Neural cell (in vitro differentiated cells): ENCODE results near the gene SLCO4A1. TPM values are rescaled to one million over a fixed set of nuclear protein-coding genes. Genes with fewer than 3 reads are reported as not detected.

Experiments
- H2AFZ ChIP-seq: fragments of 200-600, 300-800 bp; sonication (generic), shearing (Covaris generic); 2 replicates; pipeline ENCODE4 v1.6.0; 2014; ENCODE audit warnings: low read depth, mild to moderate bottlenecking, antibody characterized with exemption, low read length, moderate library complexity
- H3F3A ChIP-seq: fragments of 200-600 bp; shearing (Covaris generic); 2 replicates; pipeline ENCODE4 v1.6.1; 2016; ENCODE audit warnings: mild to moderate bottlenecking, moderate library complexity, mixed read lengths, antibody characterized with exemption, low read length; ENCODE audit not compliant: insufficient read depth, poor library complexity, severe bottlenecking
- H3K27ac ChIP-seq: fragments of 200-600, 300-800 bp; sonication (generic), shearing (Covaris generic); 2 replicates; pipeline ENCODE4 v1.5.1; 2014; ENCODE audit warnings: mild to moderate bottlenecking, low read length, moderate library complexity
- H3K27me3 ChIP-seq: fragments of 300-800, 200-600 bp; sonication (generic), shearing (Covaris generic); 2 replicates; pipeline ENCODE4 v1.6.0; 2014; ENCODE audit warnings: mild to moderate bottlenecking, low read depth, low read length, moderate library complexity; ENCODE audit not compliant: insufficient read depth
- H3K36me3 ChIP-seq: fragments of 300-800, 200-600 bp; sonication (generic), shearing (Covaris generic); 2 replicates; pipeline ENCODE4 v1.5.1; 2014; ENCODE audit warnings: mild to moderate bottlenecking, antibody characterized with exemption, low read length, moderate library complexity; ENCODE audit not compliant: insufficient read depth
- H3K4me2 ChIP-seq: fragments of 300-800, 200-600 bp; sonication (generic), shearing (Covaris generic); 2 replicates; pipeline ENCODE4 v1.6.0; 2014; ENCODE audit warnings: mild to moderate bottlenecking, low read length
- H3K4me3 ChIP-seq: fragments of 300-800, 200-600 bp; sonication (generic), shearing (Covaris generic); 2 replicates; pipeline ENCODE4 v1.5.1; 2014; ENCODE audit warnings: mild to moderate bottlenecking, low read length, moderate library complexity
- H3K79me2 ChIP-seq: fragments of 200-600 bp; shearing (Covaris generic); replicated peaks from 2 replicates; pipeline ENCODE4 v1.6.0; 2014; ENCODE audit warnings: mild to moderate bottlenecking, low read length, moderate library complexity; ENCODE audit not compliant: insufficient read depth
- H3K9ac ChIP-seq: fragments of 300-800, 200-600 bp; sonication (generic), shearing (Covaris generic); 2 replicates; pipeline ENCODE4 v1.6.1; 2016; ENCODE audit warnings: mild to moderate bottlenecking, low read length, mixed read lengths
- H3K9me2 ChIP-seq: fragments of 200-600 bp; shearing (Covaris generic); 2 replicates; pipeline ENCODE4 v1.6.1; 2016; ENCODE audit warnings: mild to moderate bottlenecking, low read length, mixed read lengths; ENCODE audit not compliant: insufficient read depth
- H3K9me3 ChIP-seq: fragments of 200-600, 300-800 bp; sonication (generic), shearing (Covaris generic); 2 replicates; pipeline ENCODE4 v1.6.1; 2016; ENCODE audit warnings: mild to moderate bottlenecking, mixed run types, low read length, moderate library complexity, mixed read lengths
- H4K20me1 ChIP-seq: fragments of 200-600 bp; shearing (Covaris generic); 2 replicates; pipeline ENCODE4 v1.6.1; 2016; ENCODE audit warnings: mild to moderate bottlenecking, mixed run types; ENCODE audit not compliant: insufficient read depth
- EP300 ChIP-seq: fragments of 450-650 bp; conservative IDR thresholded peaks from 2 replicates; pipeline ENCODE4 v1.6.1; 2014; ENCODE audit warnings: antibody characterized with exemption, mild to moderate bottlenecking, moderate library complexity; ENCODE audit not compliant: poor library complexity, severe bottlenecking
- EZH2 ChIP-seq: fragments of 200-600, 300-800 bp; shearing (Covaris generic), sonication (generic); IDR thresholded peaks from 2 replicates; pipeline ENCODE4 v1.6.1; 2014; ENCODE audit warnings: antibody characterized with exemption, low read length, borderline replicate concordance, mild to moderate bottlenecking; ENCODE audit not compliant: insufficient read depth, poor library complexity, severe bottlenecking
- MXI1 ChIP-seq: fragments of 450-650 bp; conservative IDR thresholded peaks from 2 replicates; pipeline ENCODE4 v1.6.1; 2014; ENCODE audit warnings: antibody characterized with exemption, mild to moderate bottlenecking; ENCODE audit not compliant: poor library complexity, severe bottlenecking
- POLR2AphosphoS5 ChIP-seq: IDR thresholded peaks from 2 replicates; pipeline ENCODE4 v1.6.1; 2012
- RAD21 ChIP-seq: fragments of 450-650 bp; conservative IDR thresholded peaks from 2 replicates; pipeline ENCODE4 v1.6.1; 2014; ENCODE audit warnings: antibody characterized with exemption, mild to moderate bottlenecking, moderate library complexity
- SMC3 ChIP-seq: fragments of 450-650 bp; conservative IDR thresholded peaks from 2 replicates; pipeline ENCODE4 v1.6.1; 2014; ENCODE audit warnings: antibody characterized with exemption, mild to moderate bottlenecking, moderate library complexity; ENCODE audit not compliant: poor library complexity
- TAF1 ChIP-seq: IDR thresholded peaks from 2 replicates; pipeline ENCODE4 v1.6.1; 2012; ENCODE audit warnings: low read depth
- polyA plus RNA-seq: library from polyadenylated mRNA; depleted of rRNA; stranded (reverse); fragments of >200 nt; gene quantifications from 2 replicates; pipeline ENCODE4 v1.2.3, GENCODE V29; 2014
- TF ChIP-seq, protein P1 (sequence below): fragments of 450-650 bp; IDR thresholded peaks from 2 replicates; pipeline ENCODE4 v1.5.1; 2014; ENCODE audit warnings: antibody characterized with exemption, mild to moderate bottlenecking, moderate library complexity; ENCODE audit not compliant: poor library complexity, severe bottlenecking
- TF ChIP-seq, protein P2 (sequence below): IDR thresholded peaks from 2 replicates; pipeline ENCODE4 v1.6.1; 2012; ENCODE audit warnings: borderline replicate concordance

SLCO4A1 gene
- polyA plus RNA-seq, 1 donor from 2014 or later, result 3.5 TPM

DNA sequence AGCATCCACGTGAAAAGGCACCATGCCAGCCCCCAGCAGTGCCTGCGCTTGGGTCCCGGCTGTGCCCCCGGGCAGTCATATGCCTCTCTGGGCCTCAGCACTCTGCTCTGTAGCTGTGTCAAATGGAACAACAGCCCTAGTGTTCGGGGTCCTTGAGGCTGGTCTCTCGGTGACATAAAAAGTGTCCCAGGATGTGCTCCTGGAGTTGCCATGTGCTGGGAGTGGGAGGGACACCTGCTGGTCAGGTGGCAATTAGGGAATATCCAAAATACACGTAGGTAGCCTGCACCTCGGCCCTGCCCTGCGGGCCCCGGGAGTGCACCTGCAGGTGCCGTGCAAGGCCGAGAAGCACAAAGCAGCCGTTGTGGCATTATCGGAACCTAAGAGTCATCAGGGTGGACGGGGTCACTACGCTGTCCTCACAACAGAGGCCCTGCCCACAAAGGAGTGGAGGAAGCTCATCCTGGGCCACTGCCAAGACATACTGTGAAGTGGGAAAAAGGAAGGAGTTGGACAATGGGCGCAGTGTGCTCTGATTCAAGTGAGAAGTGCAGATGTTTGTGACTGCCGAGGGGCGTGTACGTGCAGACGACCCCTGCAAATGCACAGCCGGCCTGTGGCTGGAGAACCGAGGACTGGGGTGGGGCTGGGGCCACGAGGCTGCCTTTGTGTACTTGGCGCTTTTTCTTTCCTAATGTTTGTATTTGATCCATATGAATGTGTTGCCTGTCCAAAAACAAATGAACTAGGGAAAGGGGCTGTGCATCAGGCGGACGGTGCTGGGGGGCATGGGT lies 24.6 kb downstream of the SLCO4A1 start:
- Histone ChIP-seq H3K9me3 (no peaks in the 10 kb centered on the region), H3K27ac (no peak overlapping the region), H2AFZ (no peak overlapping the region), H3K79me2 (no peaks in the 10 kb centered on the region), H3K4me2 (no peak overlapping the region), H3K27me3 (no peaks in the 10 kb centered on the region), H3K36me3 (no peaks in the 10 kb centered on the region), H3K4me3 (no peak overlapping the region), H3K9me2 (no peaks in the 10 kb centered on the region), H3K9ac (no peak overlapping the region), H3F3A (no peaks in the 10 kb centered on the region), H4K20me1 (no peaks in the 10 kb centered on the region)
- TF ChIP-seq EP300, result no peak
- TF ChIP-seq TAF1, result no peak
- no peak for TF ChIP-seq EZH2
- no peak for TF ChIP-seq SMC3
- TF ChIP-seq MXI1, result no peak
- no peak for TF ChIP-seq POLR2AphosphoS5
- no peak for TF ChIP-seq RAD21

DNA sequence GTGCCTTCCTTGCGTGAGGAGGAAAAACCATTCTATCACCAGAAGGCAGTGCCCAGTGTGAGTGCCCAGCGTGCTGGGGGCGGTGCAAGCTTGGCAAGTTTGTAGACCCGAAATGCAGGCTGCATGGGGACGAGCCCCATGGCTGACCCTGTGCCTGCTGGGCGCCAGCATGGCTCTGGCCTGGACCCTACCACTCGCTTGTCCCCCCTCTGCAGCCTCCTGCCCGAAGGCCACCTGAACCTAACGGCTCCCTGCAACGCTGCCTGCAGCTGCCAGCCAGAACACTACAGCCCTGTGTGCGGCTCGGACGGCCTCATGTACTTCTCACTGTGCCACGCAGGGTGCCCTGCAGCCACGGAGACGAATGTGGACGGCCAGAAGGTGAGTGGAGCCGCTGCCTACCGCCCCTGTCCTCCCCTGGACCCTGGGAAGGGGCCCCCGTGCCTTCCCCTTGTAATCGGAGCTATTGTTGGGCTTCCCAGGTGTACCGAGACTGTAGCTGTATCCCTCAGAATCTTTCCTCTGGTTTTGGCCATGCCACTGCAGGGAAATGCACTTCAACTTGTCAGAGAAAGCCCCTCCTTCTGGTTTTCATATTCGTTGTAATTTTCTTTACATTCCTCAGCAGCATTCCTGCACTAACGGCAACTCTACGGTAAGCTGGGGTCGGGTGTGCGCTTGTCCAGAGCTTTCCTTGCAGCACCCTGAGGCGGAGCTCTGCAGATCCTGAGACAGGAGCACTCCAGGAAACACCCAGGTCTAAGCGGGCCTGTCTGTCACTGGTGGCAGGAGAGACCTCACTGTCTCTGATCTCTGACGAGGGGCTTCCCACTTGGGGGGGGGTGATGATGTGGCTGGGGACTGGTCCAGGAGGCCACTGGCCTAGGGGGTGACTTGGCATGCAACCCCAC lies 25.5 kb downstream of the SLCO4A1 start:
- Histone ChIP-seq H3K9me3 (no peaks in the 10 kb centered on the region), H3K9ac (no peak overlapping the region), H3K9me2 (no peaks in the 10 kb centered on the region), H2AFZ (no peak overlapping the region), H3K27ac (no peak overlapping the region), H3K79me2 (no peaks in the 10 kb centered on the region), H3K27me3 (no peaks in the 10 kb centered on the region), H4K20me1 (no peaks in the 10 kb centered on the region), H3K36me3 (no peaks in the 10 kb centered on the region), H3F3A (no peaks in the 10 kb centered on the region), H3K4me2 (no peak overlapping the region), H3K4me3 (no peak overlapping the region)
- TF ChIP-seq, protein P1, sequence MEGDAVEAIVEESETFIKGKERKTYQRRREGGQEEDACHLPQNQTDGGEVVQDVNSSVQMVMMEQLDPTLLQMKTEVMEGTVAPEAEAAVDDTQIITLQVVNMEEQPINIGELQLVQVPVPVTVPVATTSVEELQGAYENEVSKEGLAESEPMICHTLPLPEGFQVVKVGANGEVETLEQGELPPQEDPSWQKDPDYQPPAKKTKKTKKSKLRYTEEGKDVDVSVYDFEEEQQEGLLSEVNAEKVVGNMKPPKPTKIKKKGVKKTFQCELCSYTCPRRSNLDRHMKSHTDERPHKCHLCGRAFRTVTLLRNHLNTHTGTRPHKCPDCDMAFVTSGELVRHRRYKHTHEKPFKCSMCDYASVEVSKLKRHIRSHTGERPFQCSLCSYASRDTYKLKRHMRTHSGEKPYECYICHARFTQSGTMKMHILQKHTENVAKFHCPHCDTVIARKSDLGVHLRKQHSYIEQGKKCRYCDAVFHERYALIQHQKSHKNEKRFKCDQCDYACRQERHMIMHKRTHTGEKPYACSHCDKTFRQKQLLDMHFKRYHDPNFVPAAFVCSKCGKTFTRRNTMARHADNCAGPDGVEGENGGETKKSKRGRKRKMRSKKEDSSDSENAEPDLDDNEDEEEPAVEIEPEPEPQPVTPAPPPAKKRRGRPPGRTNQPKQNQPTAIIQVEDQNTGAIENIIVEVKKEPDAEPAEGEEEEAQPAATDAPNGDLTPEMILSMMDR, result no peak
- TF ChIP-seq TAF1 (no peak), MXI1 (no peak), RAD21 (no peak), POLR2AphosphoS5 (no peak), EP300 (no peak), EZH2 (no peak), SMC3 (no peak)
- TF ChIP-seq, protein P2, sequence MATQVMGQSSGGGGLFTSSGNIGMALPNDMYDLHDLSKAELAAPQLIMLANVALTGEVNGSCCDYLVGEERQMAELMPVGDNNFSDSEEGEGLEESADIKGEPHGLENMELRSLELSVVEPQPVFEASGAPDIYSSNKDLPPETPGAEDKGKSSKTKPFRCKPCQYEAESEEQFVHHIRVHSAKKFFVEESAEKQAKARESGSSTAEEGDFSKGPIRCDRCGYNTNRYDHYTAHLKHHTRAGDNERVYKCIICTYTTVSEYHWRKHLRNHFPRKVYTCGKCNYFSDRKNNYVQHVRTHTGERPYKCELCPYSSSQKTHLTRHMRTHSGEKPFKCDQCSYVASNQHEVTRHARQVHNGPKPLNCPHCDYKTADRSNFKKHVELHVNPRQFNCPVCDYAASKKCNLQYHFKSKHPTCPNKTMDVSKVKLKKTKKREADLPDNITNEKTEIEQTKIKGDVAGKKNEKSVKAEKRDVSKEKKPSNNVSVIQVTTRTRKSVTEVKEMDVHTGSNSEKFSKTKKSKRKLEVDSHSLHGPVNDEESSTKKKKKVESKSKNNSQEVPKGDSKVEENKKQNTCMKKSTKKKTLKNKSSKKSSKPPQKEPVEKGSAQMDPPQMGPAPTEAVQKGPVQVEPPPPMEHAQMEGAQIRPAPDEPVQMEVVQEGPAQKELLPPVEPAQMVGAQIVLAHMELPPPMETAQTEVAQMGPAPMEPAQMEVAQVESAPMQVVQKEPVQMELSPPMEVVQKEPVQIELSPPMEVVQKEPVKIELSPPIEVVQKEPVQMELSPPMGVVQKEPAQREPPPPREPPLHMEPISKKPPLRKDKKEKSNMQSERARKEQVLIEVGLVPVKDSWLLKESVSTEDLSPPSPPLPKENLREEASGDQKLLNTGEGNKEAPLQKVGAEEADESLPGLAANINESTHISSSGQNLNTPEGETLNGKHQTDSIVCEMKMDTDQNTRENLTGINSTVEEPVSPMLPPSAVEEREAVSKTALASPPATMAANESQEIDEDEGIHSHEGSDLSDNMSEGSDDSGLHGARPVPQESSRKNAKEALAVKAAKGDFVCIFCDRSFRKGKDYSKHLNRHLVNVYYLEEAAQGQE, result no peak
